ENCODE measurements around the gene ACSS1. TPM values are rescaled to one million over a fixed set of nuclear protein-coding genes. Genes with fewer than 3 reads are reported as not detected.

The ACSS1 gene
- total RNA-seq, 1 donor, result 3.5 TPM

DNA sequence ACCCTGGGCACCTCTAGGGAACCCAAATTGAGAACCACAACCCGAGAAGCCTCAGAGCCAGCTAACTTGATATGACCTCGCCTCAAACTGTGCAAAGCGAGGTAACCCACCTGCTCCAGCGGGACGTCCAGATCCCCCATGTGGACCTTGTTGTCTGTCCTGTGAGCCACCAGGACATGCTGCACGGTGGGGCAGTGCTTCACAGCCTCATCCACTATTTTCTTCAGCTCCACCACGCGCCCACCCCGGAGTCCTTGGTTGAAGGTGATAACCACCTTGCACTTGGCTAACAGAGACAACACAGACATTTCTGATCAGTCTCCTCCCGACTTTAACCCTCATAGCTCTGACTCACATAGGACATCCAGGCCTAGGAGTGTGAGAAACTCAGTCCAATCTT lies 34.6 kb downstream of the ACSS1 start:
- no peak for DNase-seq (ENCODE audit: low read depth)
- TF ChIP-seq, protein P1, sequence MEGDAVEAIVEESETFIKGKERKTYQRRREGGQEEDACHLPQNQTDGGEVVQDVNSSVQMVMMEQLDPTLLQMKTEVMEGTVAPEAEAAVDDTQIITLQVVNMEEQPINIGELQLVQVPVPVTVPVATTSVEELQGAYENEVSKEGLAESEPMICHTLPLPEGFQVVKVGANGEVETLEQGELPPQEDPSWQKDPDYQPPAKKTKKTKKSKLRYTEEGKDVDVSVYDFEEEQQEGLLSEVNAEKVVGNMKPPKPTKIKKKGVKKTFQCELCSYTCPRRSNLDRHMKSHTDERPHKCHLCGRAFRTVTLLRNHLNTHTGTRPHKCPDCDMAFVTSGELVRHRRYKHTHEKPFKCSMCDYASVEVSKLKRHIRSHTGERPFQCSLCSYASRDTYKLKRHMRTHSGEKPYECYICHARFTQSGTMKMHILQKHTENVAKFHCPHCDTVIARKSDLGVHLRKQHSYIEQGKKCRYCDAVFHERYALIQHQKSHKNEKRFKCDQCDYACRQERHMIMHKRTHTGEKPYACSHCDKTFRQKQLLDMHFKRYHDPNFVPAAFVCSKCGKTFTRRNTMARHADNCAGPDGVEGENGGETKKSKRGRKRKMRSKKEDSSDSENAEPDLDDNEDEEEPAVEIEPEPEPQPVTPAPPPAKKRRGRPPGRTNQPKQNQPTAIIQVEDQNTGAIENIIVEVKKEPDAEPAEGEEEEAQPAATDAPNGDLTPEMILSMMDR (IDR thresholded peaks at IDR 0.05; ENCODE audit: insufficient read depth, low read depth, low read length), result no peak
- H3K4me3 ChIP-seq (ENCODE audit: low read depth, low read length), result no peak overlapping the region

- TF ChIP-seq, protein P1 (IDR thresholded peaks at IDR 0.05; ENCODE audit: insufficient read depth, low read depth, low read length), result no peak
- DNase-seq (ENCODE audit: low read depth), result no peak
- H3K4me3 ChIP-seq (ENCODE audit: low read depth, low read length), result no peak overlapping the region
Observed at GRCh38 chr20:25022680-25023079, 35.3 kb downstream of the ACSS1 start.

DNA sequence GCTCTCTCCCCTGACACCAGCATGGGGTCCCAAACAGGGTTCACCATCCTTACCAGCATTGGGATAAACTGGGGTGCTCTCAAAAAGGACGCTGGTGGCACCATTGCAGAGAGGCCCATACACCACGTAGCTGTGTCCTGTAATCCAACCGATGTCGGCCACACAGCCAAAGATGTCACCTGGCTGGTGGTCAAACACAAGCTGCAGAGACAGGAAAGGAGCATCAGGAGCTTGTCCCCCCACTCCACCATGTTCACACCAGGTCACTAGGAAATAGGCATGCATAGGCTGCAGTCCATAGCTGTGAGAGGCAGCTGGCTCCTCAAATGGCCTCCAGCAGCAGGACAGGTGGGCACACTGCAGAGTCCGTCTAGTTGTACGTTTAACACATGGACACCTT lies 36.6 kb downstream of the ACSS1 start:
- TF ChIP-seq, protein P1 (IDR thresholded peaks at IDR 0.05; ENCODE audit: insufficient read depth, low read depth, low read length), result no peak
- DNase-seq (ENCODE audit: low read depth), result no peak
- H3K4me3 ChIP-seq (ENCODE audit: low read depth, low read length), result no peak overlapping the region

DNA sequence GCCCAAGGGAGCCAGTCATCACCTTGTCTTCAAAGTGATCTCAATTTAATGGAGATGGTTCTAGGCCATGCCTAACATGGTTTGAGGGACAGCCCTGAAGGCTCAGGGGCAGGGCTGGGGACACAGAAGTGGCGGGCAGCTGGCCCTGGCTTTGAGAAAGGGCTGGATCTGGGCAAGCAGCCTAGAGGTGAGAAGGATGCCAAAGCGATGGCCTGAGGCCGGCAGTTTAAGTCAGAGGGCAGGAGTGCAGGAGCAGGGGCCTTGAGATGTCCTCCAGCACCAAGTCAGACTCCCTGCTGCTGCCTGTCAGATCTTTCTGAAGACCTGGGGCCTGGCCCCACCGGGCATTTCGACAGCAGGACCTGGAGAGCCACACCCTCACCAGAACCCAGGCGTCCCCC lies 37.0 kb downstream of the ACSS1 start:
- TF ChIP-seq, protein P1 (IDR thresholded peaks at IDR 0.05; ENCODE audit: insufficient read depth, low read depth, low read length), result no peak
- H3K4me3 ChIP-seq (ENCODE audit: low read depth, low read length), result no peak overlapping the region
- no peak for DNase-seq (ENCODE audit: low read depth)

DNA sequence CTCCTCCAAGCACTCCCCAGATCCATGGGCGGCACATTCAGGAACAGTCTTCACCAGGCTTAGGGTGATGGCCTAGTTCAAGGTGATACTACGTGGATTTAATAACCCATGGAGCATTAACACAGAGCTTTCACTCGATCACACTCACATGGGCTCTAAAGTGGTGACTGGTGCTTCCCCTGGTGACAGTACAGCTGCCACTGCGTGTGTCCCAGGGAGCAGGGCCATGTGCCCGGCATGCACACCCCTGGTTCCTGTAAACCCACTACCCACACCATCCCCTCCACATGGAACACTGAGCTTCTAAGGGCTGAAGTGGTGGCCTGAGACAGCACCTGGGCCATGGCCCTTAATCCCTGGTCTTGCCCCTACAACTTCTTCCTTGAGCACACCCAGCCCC lies 37.6 kb downstream of the ACSS1 start:
- no peak overlapping the region for H3K4me3 ChIP-seq (ENCODE audit: low read depth, low read length)
- TF ChIP-seq, protein P1 (IDR thresholded peaks at IDR 0.05; ENCODE audit: insufficient read depth, low read depth, low read length), result no peak
- no peak for DNase-seq (ENCODE audit: low read depth)

DNA sequence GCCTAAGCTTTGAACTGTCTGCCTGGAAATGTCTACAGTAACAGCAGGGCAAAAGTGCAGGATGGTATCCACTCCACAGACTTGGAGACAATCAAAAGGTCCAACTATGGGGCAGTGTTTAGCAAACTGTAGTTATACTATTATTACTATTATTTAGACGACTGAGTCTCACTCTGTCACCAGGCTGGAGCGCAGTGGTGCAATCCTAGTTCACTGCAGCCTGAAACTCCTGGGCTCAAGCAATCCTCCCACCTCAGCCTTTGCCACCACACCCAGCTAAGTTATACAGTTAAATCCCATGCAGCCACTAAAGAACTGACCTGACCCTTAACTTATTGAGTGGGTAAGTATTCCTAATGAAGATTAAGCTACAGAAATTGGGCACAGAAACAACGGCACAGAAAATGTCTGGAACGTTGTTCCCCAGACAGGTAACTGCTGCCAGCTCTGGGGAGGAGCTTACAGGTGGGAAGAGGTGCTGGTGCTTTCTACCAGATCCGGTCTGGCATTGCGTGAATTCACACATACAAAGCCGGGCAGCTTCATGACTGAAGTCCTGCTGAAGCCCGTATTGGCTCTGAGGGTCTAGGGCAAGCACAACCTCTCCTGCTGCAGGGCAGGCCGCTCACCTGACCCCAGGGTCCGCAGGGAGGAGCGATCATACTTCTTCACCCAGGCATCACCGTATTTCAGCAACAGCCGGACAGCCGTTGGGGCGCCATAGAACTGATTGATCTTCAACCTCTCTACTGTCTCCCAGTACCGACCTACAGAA lies 38.4 kb downstream of the ACSS1 start:
- no peak for DNase-seq (ENCODE audit: low read depth)
- TF ChIP-seq, protein P1 (IDR thresholded peaks at IDR 0.05; ENCODE audit: insufficient read depth, low read depth, low read length), result no peak
- H3K4me3 ChIP-seq (ENCODE audit: low read depth, low read length), result no peak overlapping the region

DNA sequence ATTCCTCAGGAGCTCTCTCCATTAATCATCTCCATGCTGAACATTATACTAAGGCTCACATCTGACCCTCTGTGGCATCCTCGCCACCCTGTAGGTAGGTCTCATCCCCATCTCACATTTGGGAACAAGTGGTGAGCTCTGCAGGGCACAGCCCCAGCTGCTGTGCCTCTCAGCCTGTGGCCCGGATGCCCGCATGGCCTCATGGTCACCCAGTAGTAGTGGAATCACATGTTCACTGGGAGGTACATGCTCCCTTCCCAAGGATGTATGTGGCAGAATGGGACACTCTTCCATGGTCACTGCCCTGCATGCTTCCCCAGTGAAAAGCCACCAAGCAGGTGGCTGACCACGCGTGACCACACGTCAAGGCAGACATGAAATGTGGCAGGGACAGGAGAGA lies 39.1 kb downstream of the ACSS1 start:
- DNase-seq (ENCODE audit: low read depth), result no peak

More for the DNA sequence above, 39.1 kb downstream of the ACSS1 start:
- H3K4me3 ChIP-seq (ENCODE audit: low read depth, low read length), result no peak overlapping the region
- TF ChIP-seq, protein P1 (IDR thresholded peaks at IDR 0.05; ENCODE audit: insufficient read depth, low read depth, low read length), result no peak

Measured in fibroblast of villous mesenchyme (primary cell).